Nephron (organoid): ENCODE results near the gene NINJ1.
"Not testable (repeated sequence)": the region's sequence is repeated elsewhere in the genome, so short reads cannot be mapped to it uniquely, and the experiment has no call there.

Experiments
- H3K27ac Mint-ChIP-seq, 3 experiments: 2 replicates each; pipeline ENCODE4 v1.8.0; 2020; ENCODE audit warnings: mixed read lengths in 3 of 3, mild to moderate bottlenecking in 2 of 3, moderate library complexity in 1 of 3
- H3K27me3 Mint-ChIP-seq: 2 replicates; pipeline ENCODE4 v1.8.0; 2021; ENCODE audit warnings: low read depth, mild to moderate bottlenecking, moderate library complexity, mixed read lengths
- H3K36me3 Mint-ChIP-seq: 2 replicates; pipeline ENCODE4 v1.8.0; 2020; ENCODE audit warnings: low read depth, mixed read lengths
- H3K4me1 Mint-ChIP-seq: 2 replicates; pipeline ENCODE4 v1.8.0; 2020; ENCODE audit warnings: mixed read lengths
- H3K4me3 Mint-ChIP-seq, 3 experiments: 2 replicates each; pipeline ENCODE4 v1.8.0; 2020; ENCODE audit warnings: mild to moderate bottlenecking in 3 of 3, mixed read lengths in 3 of 3, moderate library complexity in 2 of 3
- H3K9me3 Mint-ChIP-seq: 2 replicates; pipeline ENCODE4 v1.8.0; 2020; ENCODE audit warnings: mixed read lengths
- TF ChIP-seq, protein P1 (sequence below), 3 experiments: fragments of 200-600 bp; sonication (generic); IDR thresholded peaks; one replicate each; pipeline ENCODE4 v1.5.0; 2021; ENCODE audit warnings: antibody characterized with exemption in 3 of 3; ENCODE audit not compliant: unreplicated experiment in 3 of 3

The NINJ1 gene

DNA sequence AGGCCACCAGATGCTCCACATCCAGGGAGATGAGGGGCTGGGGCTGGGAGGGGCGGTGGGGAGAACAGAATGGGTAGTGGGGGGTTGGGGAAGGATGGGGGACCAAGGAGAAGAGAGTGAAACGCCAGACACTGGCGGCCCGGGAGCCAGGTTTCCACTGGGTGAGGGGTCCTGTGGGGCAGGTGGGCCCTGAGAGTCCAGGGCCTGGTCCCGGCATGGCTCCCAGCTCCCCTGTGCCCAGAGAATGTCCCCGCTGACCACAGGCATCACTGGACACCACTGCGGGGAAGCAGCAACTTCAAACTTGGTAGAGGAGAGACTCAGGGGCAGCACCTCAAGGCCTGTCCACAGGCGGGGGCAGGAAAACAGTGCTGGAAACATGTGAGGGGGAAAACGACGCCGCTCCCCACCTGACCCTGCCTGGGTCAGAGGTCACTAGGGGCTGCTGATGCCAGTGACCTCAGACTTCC lies 13.2 kb downstream of the NINJ1 start:
- Mint-ChIP-seq H3K9me3 (no peaks in the 10 kb centered on the region), H3K36me3 (peaks cover 4% of the 10 kb centered on the region), H3K27me3 (no peaks in the 10 kb centered on the region), H3K4me1 (peaks cover 9% of the 10 kb centered on the region), H3K4me3 (no peak overlapping the region), H3K27ac (no peak overlapping the region)
- TF ChIP-seq, protein P1, sequence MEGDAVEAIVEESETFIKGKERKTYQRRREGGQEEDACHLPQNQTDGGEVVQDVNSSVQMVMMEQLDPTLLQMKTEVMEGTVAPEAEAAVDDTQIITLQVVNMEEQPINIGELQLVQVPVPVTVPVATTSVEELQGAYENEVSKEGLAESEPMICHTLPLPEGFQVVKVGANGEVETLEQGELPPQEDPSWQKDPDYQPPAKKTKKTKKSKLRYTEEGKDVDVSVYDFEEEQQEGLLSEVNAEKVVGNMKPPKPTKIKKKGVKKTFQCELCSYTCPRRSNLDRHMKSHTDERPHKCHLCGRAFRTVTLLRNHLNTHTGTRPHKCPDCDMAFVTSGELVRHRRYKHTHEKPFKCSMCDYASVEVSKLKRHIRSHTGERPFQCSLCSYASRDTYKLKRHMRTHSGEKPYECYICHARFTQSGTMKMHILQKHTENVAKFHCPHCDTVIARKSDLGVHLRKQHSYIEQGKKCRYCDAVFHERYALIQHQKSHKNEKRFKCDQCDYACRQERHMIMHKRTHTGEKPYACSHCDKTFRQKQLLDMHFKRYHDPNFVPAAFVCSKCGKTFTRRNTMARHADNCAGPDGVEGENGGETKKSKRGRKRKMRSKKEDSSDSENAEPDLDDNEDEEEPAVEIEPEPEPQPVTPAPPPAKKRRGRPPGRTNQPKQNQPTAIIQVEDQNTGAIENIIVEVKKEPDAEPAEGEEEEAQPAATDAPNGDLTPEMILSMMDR (IDR thresholded peaks at IDR 0.05; ENCODE audit: unreplicated experiment in 3 of 3) = no peak

DNA sequence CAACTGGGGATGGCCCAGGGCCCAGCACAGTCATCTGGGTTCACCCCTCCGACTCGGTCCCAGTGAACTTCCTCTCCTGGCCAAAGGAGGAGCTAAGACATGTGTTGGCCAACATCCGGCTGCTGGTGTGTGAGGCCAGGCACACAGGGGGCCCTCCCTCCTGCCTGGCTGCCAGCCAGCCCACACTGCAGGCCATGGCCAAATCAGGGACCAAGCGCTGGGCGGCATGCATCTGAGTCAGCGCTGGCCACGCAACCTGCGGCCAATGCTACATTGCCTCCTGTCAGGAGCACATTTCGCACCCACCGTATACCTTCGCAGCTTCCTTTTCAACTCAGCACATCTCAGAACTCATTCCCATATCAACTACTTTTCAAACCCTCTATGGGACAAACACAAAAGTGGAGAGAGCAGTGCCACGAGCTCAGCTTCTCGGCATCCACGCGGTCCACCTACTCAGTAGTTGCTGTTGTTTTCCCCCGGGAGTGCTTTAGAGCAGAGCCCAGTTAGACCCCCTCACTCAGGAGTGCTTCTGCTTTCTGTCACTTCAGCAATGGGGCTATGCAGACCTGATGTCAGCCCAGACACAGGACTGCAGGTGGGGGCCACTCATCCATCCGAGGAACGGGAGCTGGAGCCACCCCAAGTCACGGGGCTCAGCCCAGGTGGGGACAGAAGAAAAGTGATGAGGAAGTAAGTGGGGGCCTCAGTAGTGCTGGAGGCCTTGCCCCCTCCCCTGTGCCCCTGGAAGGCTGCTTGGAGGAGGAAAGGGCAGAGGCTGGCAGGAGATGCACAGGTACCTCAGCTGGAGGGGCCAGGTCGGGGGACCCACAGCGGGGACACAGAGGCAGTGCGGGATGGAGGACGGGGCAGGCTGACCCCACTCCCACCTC lies 13.9 kb downstream of the NINJ1 start:
- Mint-ChIP-seq H3K9me3 (no peaks in the 10 kb centered on the region), H3K27ac (peak overlapping the region in 2 of 3 experiments; percentile 2 to 23)

DNA sequence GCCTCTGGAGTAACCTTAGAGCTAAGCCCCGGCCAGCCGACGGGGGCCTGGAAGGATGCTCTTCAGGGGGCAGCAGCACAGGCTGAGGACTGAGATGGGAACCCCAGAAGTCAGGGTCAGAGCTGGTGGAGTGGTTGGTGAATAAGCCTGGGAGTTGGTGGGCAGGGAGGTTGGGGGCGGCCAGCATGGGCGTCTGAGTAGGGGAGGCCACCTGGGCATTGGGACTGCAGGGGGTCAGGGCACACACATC lies 14.4 kb downstream of the NINJ1 start:
- TF ChIP-seq, protein P1 (IDR thresholded peaks at IDR 0.05; ENCODE audit: unreplicated experiment in 3 of 3) = no peak
- no peak overlapping the region for H3K27ac Mint-ChIP-seq
- no peak overlapping the region for H3K4me3 Mint-ChIP-seq
- H3K36me3 Mint-ChIP-seq = peaks cover under 1% of the 10 kb centered on the region
- H3K4me1 Mint-ChIP-seq = peaks cover 9% of the 10 kb centered on the region
- H3K9me3 Mint-ChIP-seq = no peaks in the 10 kb centered on the region
- H3K27me3 Mint-ChIP-seq = no peaks in the 10 kb centered on the region

More for the DNA sequence above, 13.9 kb downstream of the NINJ1 start:
- peaks cover 9% of the 10 kb centered on the region for H3K4me1 Mint-ChIP-seq
- H3K36me3 Mint-ChIP-seq = peaks cover 4% of the 10 kb centered on the region
- TF ChIP-seq, protein P1 (IDR thresholded peaks at IDR 0.05; ENCODE audit: unreplicated experiment in 3 of 3) = peak in 1 of 3 experiments; percentile 20
- H3K27me3 Mint-ChIP-seq = no peaks in the 10 kb centered on the region
- H3K4me3 Mint-ChIP-seq = no peak overlapping the region

DNA sequence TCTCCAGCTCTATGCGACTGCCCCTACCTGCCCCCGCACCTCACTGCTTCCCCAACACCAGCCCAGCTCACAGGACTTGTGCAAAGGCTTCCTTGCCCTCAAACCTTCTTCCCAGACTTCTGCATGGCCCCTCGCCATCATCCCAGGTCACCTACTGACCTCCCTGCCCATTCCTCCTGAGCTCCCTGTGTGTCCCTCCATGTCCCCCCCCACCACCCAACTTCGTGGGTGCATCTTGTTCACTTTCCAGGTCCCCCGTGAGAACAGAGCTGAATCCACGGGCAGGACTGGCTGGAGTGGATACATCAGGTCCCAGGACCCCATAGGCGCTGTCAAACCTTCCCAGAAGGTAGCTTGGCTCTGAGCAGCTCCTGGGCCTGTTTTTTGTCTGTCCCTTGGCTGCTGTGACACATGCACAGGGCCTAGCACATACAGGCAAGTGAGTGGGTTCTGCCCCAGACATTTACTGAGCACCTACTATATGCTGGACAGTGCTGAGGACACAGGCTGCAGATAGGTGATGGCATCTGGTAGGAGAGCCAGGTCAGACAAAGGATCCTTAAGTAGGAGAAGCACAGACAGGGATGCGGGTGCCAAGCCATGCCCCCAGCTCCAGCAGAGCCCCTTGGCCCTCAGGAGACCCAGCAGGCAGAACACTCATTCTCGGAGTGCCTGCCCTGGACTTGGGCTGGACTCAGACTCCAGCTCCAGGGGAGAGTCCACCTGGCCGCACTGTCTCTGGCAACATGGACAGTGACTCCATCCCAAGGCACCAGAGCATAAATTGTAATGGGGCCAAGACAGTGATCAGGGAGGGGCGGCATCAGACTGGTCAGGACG lies 15.0 kb downstream of the NINJ1 start:
- peaks cover 9% of the 10 kb centered on the region for H3K4me1 Mint-ChIP-seq
- H3K9me3 Mint-ChIP-seq = no peaks in the 10 kb centered on the region
- H3K36me3 Mint-ChIP-seq = no peaks in the 10 kb centered on the region
- no peak overlapping the region for H3K27ac Mint-ChIP-seq
- no peak overlapping the region for H3K4me3 Mint-ChIP-seq
- TF ChIP-seq, protein P1 (IDR thresholded peaks at IDR 0.05; ENCODE audit: unreplicated experiment in 3 of 3) = no peak
- H3K27me3 Mint-ChIP-seq = no peaks in the 10 kb centered on the region

DNA sequence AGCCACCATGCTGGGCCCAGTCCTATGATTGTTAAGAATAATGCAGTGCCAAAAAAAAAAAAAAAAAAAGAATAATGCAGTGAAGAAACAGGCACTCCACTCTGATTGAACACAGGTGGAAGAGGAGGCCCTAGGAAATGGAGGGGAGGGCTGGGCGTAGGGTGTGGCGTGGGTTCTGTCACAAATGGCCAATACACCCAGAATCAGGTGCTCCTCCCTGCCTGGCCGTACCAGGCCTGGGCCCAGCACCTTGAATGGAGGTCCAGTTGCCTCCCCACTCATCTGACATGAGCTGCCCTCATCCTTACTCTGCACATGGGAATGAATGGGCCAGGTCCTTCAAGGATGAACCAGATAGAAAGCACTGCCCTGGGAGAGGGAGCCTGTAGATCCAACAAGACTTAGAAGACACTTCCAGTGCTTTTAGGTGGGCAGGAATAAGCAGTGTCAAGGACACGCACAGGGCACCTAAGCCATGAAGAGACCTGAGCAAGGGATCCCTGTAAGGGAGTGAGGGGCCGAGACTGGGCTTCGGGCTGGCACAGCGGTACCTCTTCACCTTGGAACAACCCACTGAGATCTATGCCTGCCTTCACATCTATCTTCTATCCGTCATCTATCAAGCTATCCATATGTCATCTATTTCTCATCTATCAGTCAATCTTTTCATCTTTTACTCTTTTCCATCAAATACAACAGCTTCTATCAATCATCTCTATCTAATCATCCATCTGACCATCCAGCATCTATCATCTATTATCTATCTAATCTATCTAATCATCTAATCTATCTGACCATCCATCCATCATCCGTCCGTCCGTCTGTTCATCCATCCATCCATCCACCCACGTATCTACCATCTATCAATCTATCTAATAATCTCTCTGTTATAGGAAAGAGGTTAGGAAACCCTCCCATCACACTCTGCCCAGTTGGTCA lies 15.9 kb downstream of the NINJ1 start:
- no peak overlapping the region for H3K27ac Mint-ChIP-seq
- no peaks in the 10 kb centered on the region for H3K36me3 Mint-ChIP-seq
- TF ChIP-seq, protein P1 (IDR thresholded peaks at IDR 0.05; ENCODE audit: unreplicated experiment in 3 of 3) = no peak
- no peak overlapping the region for H3K4me3 Mint-ChIP-seq
- no peaks in the 10 kb centered on the region for H3K9me3 Mint-ChIP-seq
- H3K27me3 Mint-ChIP-seq = no peaks in the 10 kb centered on the region
- peaks cover 9% of the 10 kb centered on the region for H3K4me1 Mint-ChIP-seq

DNA sequence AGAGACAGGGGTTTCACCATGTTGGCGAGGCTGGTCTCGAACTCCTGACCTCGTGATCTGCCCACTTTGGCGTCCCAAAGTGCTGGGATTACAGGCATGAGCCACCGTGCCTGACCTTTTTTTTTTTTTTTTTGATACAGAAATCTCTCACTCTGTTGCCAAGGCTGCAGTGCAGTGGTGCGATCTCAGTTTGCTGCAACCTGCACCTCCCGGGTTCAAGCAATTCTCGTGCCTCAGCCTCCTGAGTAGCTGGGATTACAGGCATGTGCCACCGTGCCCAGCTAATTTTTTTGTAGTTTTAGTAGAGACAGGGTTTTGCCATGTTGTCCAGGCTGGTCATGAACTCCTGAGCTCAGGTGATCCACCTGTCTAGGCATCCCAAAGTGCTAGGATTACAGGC lies 16.5 kb downstream of the NINJ1 start:
- not testable (repeated sequence) for H3K9me3 Mint-ChIP-seq, H3K4me1 Mint-ChIP-seq, H3K27me3 Mint-ChIP-seq, H3K4me3 Mint-ChIP-seq, H3K27ac Mint-ChIP-seq, H3K36me3 Mint-ChIP-seq
